Kidney (tissue), 14 donors: Measurements from ENCODE around the gene PRXL2B. TPM values are rescaled to one million over a fixed set of nuclear protein-coding genes. Genes with fewer than 3 reads are reported as not detected.

Experiments used
- DNase-seq, 5 donors: peaks; one replicate each; pipeline ENCODE4 v3.0.0-alpha.2; 2013 to 2020
- FAIRE-seq: peaks from 2 replicates; lab custom pipeline; 2012; peaks lifted over from hg19 to GRCh38; lab: Jason Lieb, UNC
- H3K27ac ChIP-seq, 2 donors: one replicate each; pipeline ENCODE4 v1.7.0; 2013; ENCODE audit warnings: low read depth in 2 of 2, low read length in 2 of 2, inconsistent platforms in 1 of 2
- H3K27me3 ChIP-seq: one replicate; pipeline ENCODE4 v1.7.1; 2013; ENCODE audit warnings: low read length, inconsistent platforms; ENCODE audit not compliant: control insufficient read depth, insufficient read depth
- H3K36me3 ChIP-seq, 3 donors: one replicate each; pipeline versions ENCODE4 v1.7.0 to v1.7.1; 2013; ENCODE audit warnings: low read length in 3 of 3, control low read depth in 1 of 3, inconsistent platforms in 1 of 3; ENCODE audit not compliant: insufficient read depth in 3 of 3, control insufficient read depth in 2 of 3
- H3K4me1 ChIP-seq, 3 donors: one replicate each; pipeline versions ENCODE4 v1.7.0 to v1.7.1; 2013; ENCODE audit warnings: low read length in 3 of 3, inconsistent platforms in 1 of 3, low read depth in 1 of 3; ENCODE audit not compliant: control insufficient read depth in 2 of 3, insufficient read depth in 2 of 3
- H3K4me3 ChIP-seq, 3 donors: one replicate each; pipeline versions ENCODE4 v1.7.0 to v1.8.1; 2013; ENCODE audit warnings: low read length in 3 of 3, control low read depth in 1 of 3, inconsistent platforms in 1 of 3
- H3K9ac ChIP-seq, 3 donors: one replicate each; pipeline versions ENCODE4 v1.7.0 to v1.7.1; 2013; ENCODE audit warnings: low read length in 3 of 3, control low read depth in 1 of 3, inconsistent platforms in 1 of 3
- H3K9me3 ChIP-seq, 3 donors: one replicate each; pipeline versions ENCODE4 v1.7.0 to v1.7.1; 2013; ENCODE audit warnings: low read length in 3 of 3, control low read depth in 1 of 3, inconsistent platforms in 1 of 3; ENCODE audit not compliant: control insufficient read depth in 2 of 3, insufficient read depth in 1 of 3
- intact Hi-C: fragments of 100-400 bp; cut with DNase I; formaldehyde crosslinking; loops from one replicate; pipeline ENCODE4 v1.11.1; 2022
- polyA plus RNA-seq: library from polyadenylated mRNA; stranded (reverse); fragments of 350-450 nt; fragmentation: Illumina TruSeq; extraction: RNeasy Lipid Tissue Mini Kit (QIAGEN cat#74804); gene quantifications from one replicate; pipeline ENCODE4 v1.2.3, GENCODE V29; 2014; ENCODE audit warnings: low read depth, low replicate concordance; ENCODE audit not compliant: insufficient read depth
- total RNA-seq: library from RNA; stranded (reverse); fragmentation: NEBNext Ultra II Directional; extraction: Animal tissue kit (Norgen Biotek cat#: 25700); gene quantifications from one replicate; pipeline ENCODE4 v1.2.1, GENCODE V29; 2021
- TF ChIP-seq, protein P1 (sequence below): IDR thresholded peaks from 3 replicates; pipeline ENCODE4 v1.5.1; 2012; ENCODE audit warnings: mild to moderate bottlenecking, moderate library complexity, borderline replicate concordance; ENCODE audit not compliant: insufficient read depth; ENCODE audit errors: extremely low read depth
- donor health status: control.
- donor health status: control.
- donor health status: control.
- donor health status: control.
- donor health status: control.
- donor health status: DM: yes; HTN: yes; CAD: no.
- donor health status: Normal renal cell carcinoma (clear cell type).

The PRXL2B gene
- total and polyA plus RNA-seq, 2 donors from 2014 or later, result 25.6 to 39.5 TPM

DNA sequence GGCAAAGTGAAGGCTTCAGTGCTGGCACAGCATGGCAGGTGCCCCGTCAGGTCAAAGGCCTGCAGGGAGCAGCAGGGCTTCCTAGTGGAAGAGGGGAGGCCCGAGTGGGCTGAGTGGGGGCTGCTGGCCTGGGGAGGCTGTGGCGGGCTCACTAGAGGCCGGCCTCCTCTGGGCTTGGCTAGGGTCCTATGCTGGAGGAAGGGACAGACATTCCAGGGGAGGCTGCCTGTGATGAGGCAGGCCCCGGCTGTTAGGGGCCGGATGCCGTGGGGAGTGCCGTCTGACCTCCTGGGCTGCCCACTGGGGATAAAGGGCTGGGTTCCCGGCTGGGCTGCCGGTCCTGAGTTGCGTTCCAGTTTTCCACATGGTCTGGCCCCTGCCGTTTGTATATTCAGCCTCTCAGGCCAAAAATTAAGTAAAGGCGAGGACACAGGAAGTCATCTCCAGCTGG is 21.1 kb downstream of the PRXL2B start:
- Histone ChIP-seq H3K27ac (no peak overlapping the region), H3K9ac (no peak overlapping the region), H3K4me3 (no peak overlapping the region), H3K9me3 (no peaks in the 10 kb centered on the region), H3K36me3 (no peaks in the 10 kb centered on the region), H3K4me1 (no peaks in the 10 kb centered on the region), H3K27me3 (no peaks in the 10 kb centered on the region)
- FAIRE-seq, result no peak
- intact Hi-C loops, result no loop called here
- TF ChIP-seq, protein P1, sequence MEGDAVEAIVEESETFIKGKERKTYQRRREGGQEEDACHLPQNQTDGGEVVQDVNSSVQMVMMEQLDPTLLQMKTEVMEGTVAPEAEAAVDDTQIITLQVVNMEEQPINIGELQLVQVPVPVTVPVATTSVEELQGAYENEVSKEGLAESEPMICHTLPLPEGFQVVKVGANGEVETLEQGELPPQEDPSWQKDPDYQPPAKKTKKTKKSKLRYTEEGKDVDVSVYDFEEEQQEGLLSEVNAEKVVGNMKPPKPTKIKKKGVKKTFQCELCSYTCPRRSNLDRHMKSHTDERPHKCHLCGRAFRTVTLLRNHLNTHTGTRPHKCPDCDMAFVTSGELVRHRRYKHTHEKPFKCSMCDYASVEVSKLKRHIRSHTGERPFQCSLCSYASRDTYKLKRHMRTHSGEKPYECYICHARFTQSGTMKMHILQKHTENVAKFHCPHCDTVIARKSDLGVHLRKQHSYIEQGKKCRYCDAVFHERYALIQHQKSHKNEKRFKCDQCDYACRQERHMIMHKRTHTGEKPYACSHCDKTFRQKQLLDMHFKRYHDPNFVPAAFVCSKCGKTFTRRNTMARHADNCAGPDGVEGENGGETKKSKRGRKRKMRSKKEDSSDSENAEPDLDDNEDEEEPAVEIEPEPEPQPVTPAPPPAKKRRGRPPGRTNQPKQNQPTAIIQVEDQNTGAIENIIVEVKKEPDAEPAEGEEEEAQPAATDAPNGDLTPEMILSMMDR, result no peak
- DNase-seq, result peak in 4 of 5 donors; percentile 29 to 88 (median 54)

DNA sequence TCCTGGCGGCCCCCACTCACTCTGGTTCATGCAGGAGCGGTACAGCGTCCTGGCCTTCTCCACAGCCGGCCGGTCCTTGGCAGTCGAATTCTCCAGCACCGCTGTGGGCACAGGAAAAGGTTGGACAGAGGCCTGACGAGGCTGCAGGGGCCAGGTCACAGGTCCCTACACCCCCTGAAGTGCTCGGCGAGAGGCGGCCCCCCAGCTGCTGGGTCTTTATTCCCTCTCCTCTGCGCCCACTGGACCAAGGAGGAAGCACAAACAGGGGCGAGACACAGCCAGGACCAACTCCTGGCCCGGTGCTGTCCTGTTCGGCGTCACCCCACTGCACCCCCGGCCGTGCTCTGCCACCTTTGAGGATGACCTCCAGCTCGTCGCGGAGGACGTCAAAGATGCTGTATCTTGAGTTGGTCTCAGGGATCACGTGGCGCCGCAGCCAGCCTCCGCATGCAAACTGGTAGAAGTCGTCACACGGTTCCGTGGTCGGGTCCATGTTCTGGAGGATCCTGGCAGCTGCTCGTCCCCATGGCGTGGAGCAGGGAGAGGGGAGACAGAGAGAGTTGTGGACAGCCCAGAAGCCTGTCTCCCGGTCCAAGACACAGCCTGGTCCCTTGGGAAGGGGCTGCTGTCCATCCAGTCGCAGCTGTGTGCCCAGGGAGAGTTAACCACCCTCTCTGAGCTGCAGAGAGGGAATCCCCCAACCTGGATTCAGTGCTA is 22.9 kb downstream of the PRXL2B start:
- DNase-seq (peak in 2 of 5 donors; percentile 3 to 70), FAIRE-seq (no peak)
- H3K27me3 ChIP-seq, result no peaks in the 10 kb centered on the region
- no peak overlapping the region for H3K4me3 ChIP-seq
- H3K9me3 ChIP-seq, result peaks cover 0 to 13% (median 2%) of the 10 kb centered on the region in 3 donors
- no peak overlapping the region for H3K9ac ChIP-seq
- intact Hi-C loops, result no loop called here
- no peaks in the 10 kb centered on the region for H3K36me3 ChIP-seq
- H3K4me1 ChIP-seq, result no peaks in the 10 kb centered on the region
- H3K27ac ChIP-seq, result no peak overlapping the region
- TF ChIP-seq, protein P1, result no peak

DNA sequence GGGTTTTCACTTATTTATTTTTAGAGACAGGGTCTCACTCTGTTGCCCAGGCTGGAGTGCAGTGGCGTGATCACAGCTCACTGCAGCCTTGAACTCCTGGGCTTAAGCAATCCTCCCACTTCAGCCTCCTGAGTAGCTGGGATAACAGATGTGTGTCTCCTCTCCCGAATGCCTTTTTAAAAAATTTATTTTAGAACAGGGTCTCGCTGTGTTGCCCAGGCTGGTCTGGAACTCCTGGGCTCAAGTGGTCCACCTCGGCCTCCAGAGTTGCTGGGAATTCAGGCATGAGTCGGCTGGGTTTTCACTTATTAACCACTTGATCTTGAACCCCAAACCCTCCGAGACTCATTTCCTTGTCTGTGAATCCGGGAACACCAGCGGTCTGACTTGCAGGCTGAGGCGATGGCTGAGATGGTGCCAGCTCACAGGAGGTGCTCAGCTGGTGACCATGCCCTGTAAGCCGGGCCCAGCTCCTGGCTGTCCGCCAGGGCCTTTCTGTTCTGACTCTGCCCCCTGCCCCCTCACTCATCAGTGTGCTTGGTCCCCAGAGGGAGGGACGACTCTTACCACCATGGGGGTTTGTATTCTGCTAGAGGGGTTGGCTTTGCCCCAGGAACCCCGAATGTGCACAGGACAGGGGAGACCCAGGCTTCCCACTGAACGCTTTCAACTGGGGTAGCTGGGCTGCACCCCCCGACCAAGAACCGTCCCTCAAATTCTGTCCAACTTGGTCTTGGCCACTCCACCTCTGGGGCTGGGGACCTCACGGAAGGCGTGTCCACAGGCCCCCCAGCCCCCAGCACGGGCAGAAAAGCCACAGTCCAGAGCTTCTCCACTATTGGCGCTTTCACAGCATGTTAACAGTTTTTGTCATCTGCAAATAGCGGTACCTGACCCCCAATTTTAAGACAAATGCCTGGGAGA is 23.7 kb downstream of the PRXL2B start:
- Histone ChIP-seq H3K27ac (no peak overlapping the region), H3K9ac (no peak overlapping the region), H3K4me3 (no peak overlapping the region), H3K9me3 (peaks cover 0 to 13% (median 2%) of the 10 kb centered on the region in 3 donors), H3K27me3 (no peaks in the 10 kb centered on the region), H3K36me3 (no peaks in the 10 kb centered on the region), H3K4me1 (no peaks in the 10 kb centered on the region)
- DNase-seq (peak in 3 of 5 donors; percentile 8 to 69 (median 49)), FAIRE-seq (no peak)
- TF ChIP-seq, protein P1, result no peak
- intact Hi-C loops, result no loop called here
